B cell (primary cell): ENCODE measurements around the gene ZNF562. TPM values are rescaled to one million over a fixed set of nuclear protein-coding genes. Genes with fewer than 3 reads are reported as not detected.

Experiments
- ATAC-seq: fragments of 200-7000 bp; cut with Tn5 transposase; one replicate; pipeline ENCODE4 v1.10.0; 2021; ENCODE audit warnings: low read depth, mild to moderate bottlenecking, moderate number of reproducible peaks, moderate library complexity
- CTCF ChIA-PET: fragments of 350-600 bp; sonication (Branson Sonifier 250); formaldehyde crosslinking; loops from one replicate; lab custom pipeline; 2021; ENCODE audit warnings: antibody characterized with exemption, inconsistent platforms; lab: Charles Lee
- POLR2A ChIA-PET: fragments of 350-600 bp; sonication (Branson Sonifier 250); formaldehyde crosslinking; loops from one replicate; lab custom pipeline; 2021; ENCODE audit warnings: antibody characterized with exemption; lab: Charles Lee
- DNase-seq: peaks from one replicate; pipeline ENCODE4 v3.0.0; 2013
- H2AFZ ChIP-seq: 2 replicates; pipeline ENCODE4 v1.6.1; 2012; ENCODE audit warnings: mild to moderate bottlenecking, low read depth, low read length; ENCODE audit not compliant: insufficient read depth, poor library complexity, severe bottlenecking
- H3K27ac ChIP-seq, 2 donors: 1 replicate in 1 of 2; 2 replicates in 1 of 2; pipeline ENCODE4 v1.5.1; 2012 to 2013; ENCODE audit warnings: low read length in 2 of 2, mild to moderate bottlenecking in 2 of 2, moderate library complexity in 1 of 2
- H3K27me3 ChIP-seq, 4 experiments: fragments of 200-600 bp in 1 of 4; sonication (generic) in 1 of 4; replicated peaks in 1 of 4; 1 replicate in 2 of 4; 2 replicates in 2 of 4; pipeline versions ENCODE4 v1.6.1 to v1.7.0; 2013 to 2016; ENCODE audit warnings: low read length in 3 of 4, mild to moderate bottlenecking in 2 of 4, mixed read lengths in 1 of 4, moderate library complexity in 1 of 4; ENCODE audit not compliant: insufficient read depth in 4 of 4, control insufficient read depth in 3 of 4; ENCODE audit errors: control extremely low read depth in 1 of 4
- H3K36me3 ChIP-seq, 2 experiments: replicated peaks in 1 of 2; 1 replicate in 1 of 2; 2 replicates in 1 of 2; pipeline versions ENCODE4 v1.6.1 to v1.7.1; 2013; ENCODE audit warnings: low read length in 1 of 2; ENCODE audit not compliant: insufficient read depth in 2 of 2, control insufficient read depth in 1 of 2; ENCODE audit errors: control extremely low read depth in 1 of 2, extremely low read depth in 1 of 2
- H3K4me1 ChIP-seq, 2 donors: fragments of 200-600 bp in 1 of 2; sonication (generic) in 1 of 2; 1 replicate in 1 of 2; 2 replicates in 1 of 2; pipeline versions ENCODE4 v1.5.1 to v1.6.1; 2013 to 2017; ENCODE audit warnings: low read length in 2 of 2; ENCODE audit not compliant: control insufficient read depth in 2 of 2, insufficient read depth in 2 of 2
- H3K4me2 ChIP-seq: replicated peaks from 2 replicates; pipeline ENCODE3; 2012; ENCODE audit warnings: mild to moderate bottlenecking, low read depth, low read length; ENCODE audit not compliant: poor library complexity, severe bottlenecking
- H3K4me3 ChIP-seq, 5 experiments: fragments of 200-600 bp in 1 of 5; sonication (generic) in 1 of 5; 1 replicate in 3 of 5; 2 replicates in 2 of 5; pipeline versions ENCODE4 v1.5.1 to v1.7.0; 2011 to 2016; ENCODE audit warnings: low read length in 4 of 5, mild to moderate bottlenecking in 4 of 5, low read depth in 2 of 5, control low read depth in 1 of 5, moderate library complexity in 1 of 5; ENCODE audit not compliant: insufficient read depth in 1 of 5; ENCODE audit errors: control extremely low read depth in 1 of 5, extremely low read depth in 1 of 5
- H3K79me2 ChIP-seq: fragments of 200-600 bp; sonication (generic); one replicate; pipeline ENCODE4 v1.6.0; 2016; ENCODE audit warnings: low read length; ENCODE audit not compliant: control insufficient read depth, insufficient read depth
- H3K9ac ChIP-seq: fragments of 200-600 bp; sonication (generic); 2 replicates; pipeline ENCODE4 v1.6.1; 2017; ENCODE audit warnings: mild to moderate bottlenecking, low read length, moderate library complexity
- H3K9me3 ChIP-seq, 3 donors: one replicate each; pipeline versions ENCODE4 v1.6.1 to v1.7.1; 2013; ENCODE audit warnings: low read length in 2 of 3; ENCODE audit not compliant: control insufficient read depth in 2 of 3, insufficient read depth in 1 of 3; ENCODE audit errors: control extremely low read depth in 1 of 3
- H4K20me1 ChIP-seq: 2 replicates; pipeline ENCODE4 v1.6.0; 2012; ENCODE audit warnings: mild to moderate bottlenecking, low read length; ENCODE audit not compliant: insufficient read depth, control insufficient read depth, poor library complexity, severe bottlenecking
- H3K27ac Mint-ChIP-seq: one replicate; pipeline ENCODE4 v1.8.0; 2021; ENCODE audit warnings: mixed read lengths
- H3K27me3 Mint-ChIP-seq: one replicate; pipeline ENCODE4 v1.8.0; 2021; ENCODE audit warnings: mixed read lengths
- H3K4me1 Mint-ChIP-seq: one replicate; pipeline ENCODE4 v1.8.0; 2021; ENCODE audit warnings: mixed read lengths
- H3K4me3 Mint-ChIP-seq: one replicate; pipeline ENCODE4 v1.8.0; 2021; ENCODE audit warnings: mixed read lengths
- H3K9me3 Mint-ChIP-seq: one replicate; pipeline ENCODE4 v1.8.0; 2022; ENCODE audit warnings: mixed read lengths; ENCODE audit not compliant: insufficient read depth
- CTCF ChIP-seq: fragments of 200-600 bp; IDR thresholded peaks from one replicate; pipeline ENCODE4 v1.8.0; 2022; ENCODE audit warnings: antibody characterized with exemption, mild to moderate bottlenecking
- EZH2 ChIP-seq: IDR thresholded peaks from 2 replicates; pipeline ENCODE4 v1.6.1; 2012; ENCODE audit warnings: borderline replicate concordance, low read depth, mild to moderate bottlenecking, moderate library complexity, low read length; ENCODE audit not compliant: insufficient read depth, poor library complexity, severe bottlenecking
- WGBS: methylation state at CpG from one replicate; pipeline ENCODE4 v1.1.5; 2013; ENCODE audit warnings: missing lambda C conversion rate; ENCODE audit not compliant: insufficient coverage; 5-methylcytosine and 5-hydroxymethylcytosine counted together
- intact Hi-C: fragments of 100-400 bp; cut with micrococcal nuclease; formaldehyde crosslinking; loops from one replicate; pipeline ENCODE4 v1.10.0; 2022
- polyA plus RNA-seq: library from polyadenylated mRNA; depleted of rRNA; stranded (reverse); fragments of >200 nt; gene quantifications from 2 replicates; pipeline ENCODE4 v1.2.3, GENCODE V29; 2012
- total RNA-seq, 2 donors: library from RNA; stranded (reverse); fragments of 120-200 nt in 1 of 2; gene quantifications; 1 replicate in 1 of 2; 2 replicates in 1 of 2; pipeline versions ENCODE4 v1.2.3 to v1.2.4, GENCODE V29; 2013 to 2022

ZNF562 gene
- total and polyA plus RNA-seq, 2 donors (not counting 1 experiment from before 2014, with no cell fraction given) = 4.1 to 31.8 TPM

- no peaks in the 10 kb centered on the region for H3K4me1 Mint-ChIP-seq
- peaks cover 21 to 44% of the 10 kb centered on the region in 2 experiments for H3K36me3 ChIP-seq
- no peaks in the 10 kb centered on the region for H4K20me1 ChIP-seq
- intact Hi-C loops = no loop called here
- no peak overlapping the region for H3K4me2 ChIP-seq
- H3K4me1 ChIP-seq = no peaks in the 10 kb centered on the region
- no peak overlapping the region for H2AFZ ChIP-seq
- POLR2A ChIA-PET = no interaction called here
- peaks cover 16 to 51% (median 37%) of the 10 kb centered on the region in 3 donors for H3K9me3 ChIP-seq
- no peak for DNase-seq
- H3K9ac ChIP-seq = no peak overlapping the region
- no peaks in the 10 kb centered on the region for H3K79me2 ChIP-seq
- WGBS = 94% methylated on average over 4 of the region's 5 CpGs
- no peak overlapping the region for H3K27ac Mint-ChIP-seq
- no peak overlapping the region for H3K27ac ChIP-seq
- TF ChIP-seq CTCF (no peak), EZH2 (no peak)
- H3K9me3 Mint-ChIP-seq = peaks cover 23% of the 10 kb centered on the region
- no peak for ATAC-seq
- no peak overlapping the region for H3K4me3 ChIP-seq
- CTCF ChIA-PET = no interaction called here
- H3K27me3 Mint-ChIP-seq = no peaks in the 10 kb centered on the region
- H3K4me3 Mint-ChIP-seq = no peak overlapping the region
- no peaks in the 10 kb centered on the region for H3K27me3 ChIP-seq
Observed at GRCh38 chr19:9608912-9609311, 66.0 kb downstream of the ZNF562 start.

- no peak for ATAC-seq
- intact Hi-C loops = no loop called here
Observed at GRCh38 chr19:9597027-9597426, 77.9 kb downstream of the ZNF562 start.

More at GRCh38 chr19:9597027-9597426, 77.9 kb downstream of the ZNF562 start:
- H3K27ac Mint-ChIP-seq = no peak overlapping the region
- Histone ChIP-seq H3K9me3 (peaks cover 0 to 25% (median 18%) of the 10 kb centered on the region in 3 donors), H2AFZ (no peak overlapping the region), H3K9ac (no peak overlapping the region), H3K4me3 (no peak overlapping the region), H3K4me1 (no peaks in the 10 kb centered on the region), H3K36me3 (no peaks in the 10 kb centered on the region), H4K20me1 (no peaks in the 10 kb centered on the region), H3K27ac (no peak overlapping the region), H3K79me2 (no peaks in the 10 kb centered on the region), H3K4me2 (no peak overlapping the region), H3K27me3 (peaks cover 0 to 5% (median 1%) of the 10 kb centered on the region in 4 experiments)
- no peak for TF ChIP-seq CTCF
- no peak for TF ChIP-seq EZH2
- no peak overlapping the region for H3K4me3 Mint-ChIP-seq
- WGBS = 58% methylated on average over 2 of the region's 3 CpGs
- H3K27me3 Mint-ChIP-seq = peaks cover 20% of the 10 kb centered on the region
- ChIA-PET CTCF (no interaction called here), POLR2A (no interaction called here)
- H3K9me3 Mint-ChIP-seq = peaks cover 5% of the 10 kb centered on the region
- no peak for DNase-seq
- no peaks in the 10 kb centered on the region for H3K4me1 Mint-ChIP-seq

Other genes with a start within 250 kb of the ZNF562 start
- gene ZNF266, start 239.5 kb downstream of the ZNF562 start, total RNA-seq = 76.0 and 81.4 TPM in 2 replicates
- 56.8 and 65.2 TPM in 2 replicates for gene ZNF266, start 239.5 kb downstream of the ZNF562 start, polyA plus RNA-seq
- not detected in 2 replicates for gene ZNF560, start 176.5 kb downstream of the ZNF562 start, total RNA-seq
- gene ZNF560, start 176.5 kb downstream of the ZNF562 start, polyA plus RNA-seq = not detected in 2 replicates
- gene ZNF426, start 136.5 kb downstream of the ZNF562 start, total RNA-seq = 22.1 and 22.3 TPM in 2 replicates
- 2.7 and 5.6 TPM in 2 replicates for gene ZNF426, start 136.5 kb downstream of the ZNF562 start, polyA plus RNA-seq
- gene ZNF121, start 90.6 kb downstream of the ZNF562 start, total RNA-seq = 48.0 and 53.5 TPM in 2 replicates
- gene ZNF121, start 90.6 kb downstream of the ZNF562 start, polyA plus RNA-seq = 7.1 and 14.4 TPM in 2 replicates
- 44.5 and 56.8 TPM in 2 replicates for gene ZNF561, start 53.9 kb downstream of the ZNF562 start, total RNA-seq
- gene ZNF561, start 53.9 kb downstream of the ZNF562 start, polyA plus RNA-seq = 12.8 and 15.7 TPM in 2 replicates
- gene ZNF846, start 93.6 kb upstream of the ZNF562 start, total RNA-seq = 18.2 and 24.5 TPM in 2 replicates
- 7.2 and 8.8 TPM in 2 replicates for gene ZNF846, start 93.6 kb upstream of the ZNF562 start, polyA plus RNA-seq
- gene FBXL12, start 144.0 kb upstream of the ZNF562 start, total RNA-seq = 41.5 and 41.6 TPM in 2 replicates
- gene FBXL12, start 144.0 kb upstream of the ZNF562 start, polyA plus RNA-seq = 79.4 and 96.5 TPM in 2 replicates
- gene UBL5, start 152.8 kb upstream of the ZNF562 start, total RNA-seq = 154 and 183 TPM in 2 replicates
- gene UBL5, start 152.8 kb upstream of the ZNF562 start, polyA plus RNA-seq = 315 and 443 TPM in 2 replicates
- 58.5 and 58.9 TPM in 2 replicates for gene PIN1, start 160.2 kb upstream of the ZNF562 start, total RNA-seq
- gene PIN1, start 160.2 kb upstream of the ZNF562 start, polyA plus RNA-seq = 79.1 and 99.0 TPM in 2 replicates